ENCODE measurements around the gene ACOXL. TPM values are rescaled to one million over a fixed set of nuclear protein-coding genes. Genes with fewer than 3 reads are reported as not detected.

ACOXL gene
- total RNA-seq, 1 donor, result not detected

GRCh38 chr2:111049792-111050640, 317.6 kb downstream of the ACOXL start:
- Histone ChIP-seq H2AFZ (ENCODE audit: low read length) (no peak overlapping the region), H3K4me1 (ENCODE audit: insufficient read depth, low read length) (no peaks in the 10 kb centered on the region), H3K36me3 (ENCODE audit: insufficient read depth, low read length) (no peaks in the 10 kb centered on the region), H3K4me3 (ENCODE audit: insufficient read depth, low read length) (no peak overlapping the region), H3K9me3 (ENCODE audit: low read depth, low read length) (no peaks in the 10 kb centered on the region), H4K20me1 (ENCODE audit: insufficient read depth, low read length) (no peaks in the 10 kb centered on the region), H3K79me2 (ENCODE audit: insufficient read depth, low read length) (no peaks in the 10 kb centered on the region), H3K27ac (ENCODE audit: low read depth, low read length) (no peak overlapping the region), H3K4me2 (ENCODE audit: insufficient read depth, low read length) (no peak overlapping the region), H3K27me3 (ENCODE audit: insufficient read depth, low read length) (peaks cover 38% of the 10 kb centered on the region)
- TF ChIP-seq CTCF (IDR thresholded peaks at IDR 0.05; ENCODE audit: extremely low read depth, low read depth, low read length), result no peak
- peak; percentile 9 for DNase-seq (ENCODE audit: insufficient read length, low spot score, missing footprints)

- H2AFZ ChIP-seq (ENCODE audit: low read length), result no peak overlapping the region
- no peak overlapping the region for H3K4me3 ChIP-seq (ENCODE audit: insufficient read depth, low read length)
- peaks cover 38% of the 10 kb centered on the region for H3K27me3 ChIP-seq (ENCODE audit: insufficient read depth, low read length)
- H3K4me2 ChIP-seq (ENCODE audit: insufficient read depth, low read length), result no peak overlapping the region
- no peaks in the 10 kb centered on the region for H3K36me3 ChIP-seq (ENCODE audit: insufficient read depth, low read length)
- no peak overlapping the region for H3K27ac ChIP-seq (ENCODE audit: low read depth, low read length)
- TF ChIP-seq CTCF (IDR thresholded peaks at IDR 0.05; ENCODE audit: extremely low read depth, low read depth, low read length), result no peak
- H3K79me2 ChIP-seq (ENCODE audit: insufficient read depth, low read length), result no peaks in the 10 kb centered on the region
- no peaks in the 10 kb centered on the region for H3K4me1 ChIP-seq (ENCODE audit: insufficient read depth, low read length)
- peak; percentile 10 for DNase-seq (ENCODE audit: insufficient read length, low spot score, missing footprints)
- H3K9me3 ChIP-seq (ENCODE audit: low read depth, low read length), result no peaks in the 10 kb centered on the region
- H4K20me1 ChIP-seq (ENCODE audit: insufficient read depth, low read length), result no peaks in the 10 kb centered on the region
These were observed 318.5 kb downstream of the ACOXL start for GRCh38 chr2:111050701-111051376.

- H4K20me1 ChIP-seq (ENCODE audit: insufficient read depth, low read length), result no peaks in the 10 kb centered on the region
- H2AFZ ChIP-seq (ENCODE audit: low read length), result no peak overlapping the region
- no peak for TF ChIP-seq CTCF (IDR thresholded peaks at IDR 0.05; ENCODE audit: extremely low read depth, low read depth, low read length)
These were observed 320.2 kb downstream of the ACOXL start for GRCh38 chr2:111052621-111053020.

GRCh38 chr2:111053266-111053665, 320.9 kb downstream of the ACOXL start:
- no peak for TF ChIP-seq CTCF (IDR thresholded peaks at IDR 0.05; ENCODE audit: extremely low read depth, low read depth, low read length)

More at GRCh38 chr2:111052621-111053020, 320.2 kb downstream of the ACOXL start:
- Histone ChIP-seq H3K79me2 (ENCODE audit: insufficient read depth, low read length) (no peaks in the 10 kb centered on the region), H3K4me1 (ENCODE audit: insufficient read depth, low read length) (no peaks in the 10 kb centered on the region), H3K27ac (ENCODE audit: low read depth, low read length) (no peak overlapping the region), H3K9me3 (ENCODE audit: low read depth, low read length) (no peaks in the 10 kb centered on the region), H3K36me3 (ENCODE audit: insufficient read depth, low read length) (no peaks in the 10 kb centered on the region), H3K4me3 (ENCODE audit: insufficient read depth, low read length) (no peak overlapping the region), H3K4me2 (ENCODE audit: insufficient read depth, low read length) (no peak overlapping the region), H3K27me3 (ENCODE audit: insufficient read depth, low read length) (peaks cover 44% of the 10 kb centered on the region)
- peak; percentile 38 for DNase-seq (ENCODE audit: insufficient read length, low spot score, missing footprints)

More at GRCh38 chr2:111053266-111053665, 320.9 kb downstream of the ACOXL start:
- H3K4me1 ChIP-seq (ENCODE audit: insufficient read depth, low read length), result no peaks in the 10 kb centered on the region
- no peaks in the 10 kb centered on the region for H3K9me3 ChIP-seq (ENCODE audit: low read depth, low read length)
- no peak overlapping the region for H3K27ac ChIP-seq (ENCODE audit: low read depth, low read length)
- H3K79me2 ChIP-seq (ENCODE audit: insufficient read depth, low read length), result no peaks in the 10 kb centered on the region
- H3K27me3 ChIP-seq (ENCODE audit: insufficient read depth, low read length), result peaks cover 46% of the 10 kb centered on the region
- no peak overlapping the region for H2AFZ ChIP-seq (ENCODE audit: low read length)
- H3K4me2 ChIP-seq (ENCODE audit: insufficient read depth, low read length), result no peak overlapping the region
- H4K20me1 ChIP-seq (ENCODE audit: insufficient read depth, low read length), result no peaks in the 10 kb centered on the region
- no peak overlapping the region for H3K4me3 ChIP-seq (ENCODE audit: insufficient read depth, low read length)
- no peaks in the 10 kb centered on the region for H3K36me3 ChIP-seq (ENCODE audit: insufficient read depth, low read length)
- no peak for DNase-seq (ENCODE audit: insufficient read length, low spot score, missing footprints)
